ENCODE data around the gene BHMT2. TPM values are rescaled to one million over a fixed set of nuclear protein-coding genes. Genes with fewer than 3 reads are reported as not detected.

Gene BHMT2
- total RNA-seq, 1 experiment from 2014 or later: not detected

GRCh38 chr5:79088507-79088906 lies 18.9 kb downstream of the BHMT2 start:
- H2AK5ac ChIP-seq (ENCODE audit: insufficient read length, low read length): no peak overlapping the region
- H4K8ac ChIP-seq (replicated peaks; ENCODE audit: insufficient read length, low read depth, low read length): no peak overlapping the region
- no peaks in the 10 kb centered on the region for H3K27me3 Mint-ChIP-seq (ENCODE audit: low read depth)
- H3K4me2 ChIP-seq (ENCODE audit: insufficient read depth, insufficient read length, low read length): no peak overlapping the region
- no peak overlapping the region for H2BK15ac ChIP-seq (ENCODE audit: low read depth, low read length)
- no peaks in the 10 kb centered on the region for H3K79me2 ChIP-seq (ENCODE audit: insufficient read depth, low read length)
- no peaks in the 10 kb centered on the region for H3K4me1 ChIP-seq (ENCODE audit: insufficient read depth, low read length)
- no peak overlapping the region for H3T11ph ChIP-seq (ENCODE audit: low read length)
- H3K18ac ChIP-seq (ENCODE audit: insufficient read length, low read depth, low read length): no peak overlapping the region
- H3K27ac Mint-ChIP-seq: no peak overlapping the region; a peak in 1 of 7 replicates
- H3K9ac ChIP-seq (ENCODE audit: extremely low read depth, insufficient read length, low read length): no peak overlapping the region
- no peaks in the 10 kb centered on the region for H3K36me3 Mint-ChIP-seq (ENCODE audit: insufficient read depth in 1 of 3, low read depth in 3 of 3)
- H3K9me3 Mint-ChIP-seq: no peaks in the 10 kb centered on the region
- no peak overlapping the region for H3K27ac ChIP-seq (ENCODE audit: insufficient read length, low read depth, low read length)
- no peak overlapping the region for H2BK20ac ChIP-seq (ENCODE audit: low read depth, low read length, poor library complexity, severe bottlenecking)
- no peak overlapping the region for H2BK12ac ChIP-seq (ENCODE audit: insufficient read length, low read depth, low read length)
- H3K27me3 ChIP-seq (ENCODE audit: insufficient read depth, low read length): no peaks in the 10 kb centered on the region
- no peak overlapping the region for H3K14ac ChIP-seq (ENCODE audit: insufficient read depth, low read length)
- no peak overlapping the region for H3K56ac ChIP-seq (ENCODE audit: insufficient read length, low read depth, low read length)
- H4K91ac ChIP-seq (ENCODE audit: insufficient read length, low read depth, low read length): no peak overlapping the region
- no peak overlapping the region for H3K4ac ChIP-seq (ENCODE audit: low read depth, low read length)
- peaks cover 5% of the 10 kb centered on the region in 2 experiments; a peak in 3 of 4 replicates for H3K4me1 Mint-ChIP-seq
- no peak overlapping the region for H2AFZ ChIP-seq (ENCODE audit: low read length)
- no peak for TF ChIP-seq CTCF (conservative IDR thresholded peaks at IDR 0.05)
- no peak overlapping the region for H3K23ac ChIP-seq (ENCODE audit: insufficient read length, low read depth, low read length)
- no peak overlapping the region for H2BK120ac ChIP-seq (ENCODE audit: low read depth, low read length, poor library complexity, severe bottlenecking)
- DNase-seq: no peak
- H3K23me2 ChIP-seq (ENCODE audit: insufficient read length, low read depth, low read length, poor library complexity, severe bottlenecking): no peaks in the 10 kb centered on the region
- H3K9me3 ChIP-seq (ENCODE audit: control insufficient read depth, low read depth, low read length): no peaks in the 10 kb centered on the region
- WGBS (ENCODE audit: extremely low coverage, insufficient read length, low lambda C conversion rate): no CpG with 5 or more reads among the region's 4 CpGs
- no peak overlapping the region for H2BK5ac ChIP-seq (ENCODE audit: insufficient read length, low read length)
- H4K5ac ChIP-seq (ENCODE audit: insufficient read length, low read depth, low read length): no peak overlapping the region
- no peak overlapping the region for H3K4me3 Mint-ChIP-seq
- H4K20me1 ChIP-seq (ENCODE audit: control insufficient read depth, insufficient read depth, insufficient read length): no peaks in the 10 kb centered on the region
- H3K79me1 ChIP-seq (ENCODE audit: insufficient read depth, low read depth, low read length, poor library complexity, severe bottlenecking): no peaks in the 10 kb centered on the region

Measured in H9 (cell line).